GM19328 (cell line): ENCODE data around the gene TENT5A.
"Not testable (repeated sequence)": the region's sequence is repeated elsewhere in the genome, so short reads cannot be mapped to it uniquely, and the experiment has no call there.

Source experiments
- ATAC-seq: cut with Tn5 transposase; IDR thresholded peaks from one replicate; pipeline ENCODE4 v1.9.1; 2021; ENCODE audit warnings: mild to moderate bottlenecking, moderate library complexity; ENCODE audit not compliant: unreplicated experiment

TENT5A gene

DNA sequence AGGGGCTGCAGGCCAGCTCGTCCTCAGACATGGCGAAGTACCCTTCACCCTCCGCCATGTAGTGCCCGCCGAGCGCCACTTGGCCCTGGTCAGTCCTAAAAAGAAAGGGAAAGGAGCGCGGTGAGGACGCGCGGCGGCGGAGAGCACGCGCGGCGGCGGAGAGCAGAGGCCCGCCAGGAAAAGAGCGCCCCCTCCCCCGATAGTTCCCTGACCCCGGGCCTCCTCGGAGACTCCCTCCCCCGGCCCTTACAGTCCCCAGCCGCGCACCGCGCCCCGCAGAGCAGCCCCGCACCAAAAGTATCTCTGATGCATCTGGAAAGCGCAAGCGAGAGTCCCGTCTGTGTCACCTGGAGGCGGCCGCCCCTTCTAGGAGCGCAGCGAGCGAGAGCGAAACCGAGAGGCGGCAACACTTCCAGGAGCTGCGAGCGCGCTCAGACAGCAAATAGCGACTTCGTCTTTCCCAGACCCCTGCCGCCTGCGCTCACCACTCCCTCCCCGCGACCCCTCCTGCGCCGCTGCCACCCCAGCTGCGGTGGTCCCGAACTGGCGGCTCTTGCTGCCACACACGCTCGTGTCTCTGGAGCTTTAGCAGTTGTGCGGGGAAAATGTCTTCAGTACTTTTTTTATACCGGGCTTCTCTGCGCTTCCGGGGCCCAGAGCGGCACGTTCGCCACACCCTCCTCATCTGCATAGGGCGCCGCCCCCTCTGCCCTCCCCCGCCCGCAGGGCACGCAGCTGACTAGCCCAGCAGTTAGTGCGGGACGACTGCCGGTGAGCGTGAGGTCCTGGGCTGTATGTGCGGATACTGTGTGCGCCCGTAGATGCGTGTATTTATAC lies at the start of gene TENT5A:
TSS of gene TENT5A (minus strand) at position 598 of the 837 bp plus-strand sequence. CDS start at position 58, 540 bp downstream.
- peak; percentile 76 for ATAC-seq

DNA sequence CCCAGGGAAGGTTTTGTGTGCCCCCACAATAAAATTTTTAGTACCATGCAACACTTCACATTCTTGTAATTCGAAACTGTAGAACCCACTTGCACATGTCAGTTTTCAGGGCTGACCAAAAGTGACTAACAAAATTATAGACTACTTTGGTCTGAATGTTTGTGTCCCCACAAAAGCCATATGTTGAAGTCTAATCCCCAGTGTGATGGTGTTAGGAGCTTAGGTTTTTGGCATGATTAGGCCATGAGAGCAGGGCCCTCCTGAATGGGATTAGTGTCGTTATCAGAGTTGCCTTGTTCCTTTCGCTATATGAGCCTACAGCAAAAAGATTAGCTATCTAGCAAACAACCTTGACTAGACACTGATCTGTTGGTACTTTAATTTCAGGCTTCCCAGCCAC lies 49.0 kb upstream of the TENT5A start:
- ATAC-seq: no peak

DNA sequence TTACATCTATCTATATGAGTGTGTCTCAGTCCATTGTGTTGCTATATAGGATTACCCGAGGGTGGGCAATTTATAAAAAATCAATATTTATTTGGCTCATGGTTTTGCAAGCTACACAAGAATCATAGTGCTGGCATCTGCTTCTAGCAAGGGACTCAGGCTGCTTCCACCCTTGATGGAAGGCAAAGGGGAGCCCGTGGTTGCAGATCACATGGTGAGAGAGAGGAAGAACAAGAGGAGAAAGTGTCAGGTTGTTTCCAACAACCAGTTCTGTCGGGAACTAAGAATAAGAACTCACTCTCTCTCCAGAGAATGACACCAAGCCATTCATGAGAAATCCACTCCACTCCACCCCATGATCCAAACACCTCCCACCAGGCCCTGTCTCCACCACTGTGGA lies 48.2 kb upstream of the TENT5A start:
- no peak for ATAC-seq

DNA sequence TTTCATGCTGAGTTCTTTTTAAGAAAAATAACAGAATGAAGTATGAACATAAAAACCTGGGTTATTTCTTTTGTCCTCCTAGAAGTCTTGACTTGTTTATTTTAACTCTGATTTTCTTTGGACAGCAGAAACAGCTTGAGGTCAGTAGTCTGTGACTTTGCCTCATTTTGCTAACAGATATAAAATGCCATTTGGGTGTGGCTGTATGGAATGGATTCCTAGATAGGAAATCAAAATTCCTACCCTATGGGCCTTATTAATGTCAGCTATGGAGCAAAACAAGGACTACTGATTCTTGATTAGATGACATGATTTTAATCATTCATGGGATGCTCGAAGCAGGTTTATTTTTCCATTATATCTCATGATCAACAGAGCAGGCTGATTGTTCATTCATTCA lies 46.8 kb upstream of the TENT5A start:
- ATAC-seq: no peak

DNA sequence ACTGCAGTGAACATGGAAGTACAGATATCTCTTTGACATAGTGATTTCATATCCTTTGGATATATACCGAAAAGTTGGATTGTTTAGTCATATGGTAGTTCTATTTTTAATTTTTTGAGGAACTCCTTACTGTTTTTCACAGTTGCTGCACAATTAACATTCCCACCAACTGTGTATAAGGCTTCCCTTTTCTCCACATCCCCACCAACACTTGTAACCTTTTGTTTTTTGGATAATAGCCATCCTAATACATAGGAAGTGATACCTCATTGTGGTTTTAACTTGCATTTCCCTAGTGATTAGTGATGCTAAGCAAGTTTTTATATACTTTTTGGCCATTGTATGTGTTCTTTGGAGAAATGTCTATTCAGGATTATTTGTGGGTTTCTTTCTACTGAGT lies 45.1 kb upstream of the TENT5A start:
- ATAC-seq: no peak

DNA sequence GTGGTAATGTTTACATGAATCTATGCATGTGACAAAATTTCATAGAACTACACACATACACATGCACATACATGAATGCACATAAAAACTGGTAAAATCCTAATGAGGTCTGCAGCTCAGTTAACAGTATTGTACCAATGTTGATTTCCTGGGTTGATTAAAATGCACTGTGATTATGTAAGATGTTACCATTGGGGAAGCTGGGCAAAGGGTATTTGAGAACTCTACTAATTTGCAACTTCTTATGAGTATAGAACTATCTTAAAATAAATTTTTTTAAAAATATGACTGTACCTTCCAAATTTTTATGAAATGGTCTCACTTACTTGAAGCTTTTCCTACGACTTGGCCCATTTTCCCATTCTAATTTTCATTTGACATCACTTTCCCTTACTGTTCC lies 43.4 kb upstream of the TENT5A start:
- no peak for ATAC-seq

DNA sequence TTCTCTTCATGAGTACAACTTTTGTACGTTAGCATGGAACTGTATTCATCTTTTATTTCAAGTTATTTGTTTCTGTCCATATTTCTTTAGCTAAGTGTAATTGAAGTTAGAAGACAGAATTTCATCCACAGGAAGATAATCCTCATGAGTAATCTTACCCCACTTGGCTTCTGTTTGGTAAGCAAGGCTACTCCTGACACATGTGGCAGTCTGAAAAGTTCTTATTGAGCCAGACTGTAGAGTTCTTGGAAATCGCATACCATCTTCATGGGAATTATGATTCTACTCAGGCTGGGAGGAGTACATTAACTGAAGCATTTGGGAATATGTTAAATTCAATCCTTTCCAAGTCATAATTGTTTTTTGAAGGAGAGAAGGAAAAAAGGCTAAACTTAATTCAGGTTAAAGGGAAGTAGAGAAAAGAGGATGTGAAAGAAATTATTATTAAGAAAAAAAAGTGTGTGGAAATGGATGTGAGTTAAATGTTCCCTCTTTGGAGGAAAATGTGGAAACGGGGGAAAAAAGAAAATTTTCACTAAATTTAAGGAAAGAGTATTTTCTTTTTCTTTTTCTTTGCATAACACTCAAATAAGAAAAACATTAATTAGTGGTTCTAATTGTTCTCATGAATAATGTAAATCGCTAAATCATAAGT lies 41.5 kb upstream of the TENT5A start:
- no peak for ATAC-seq

DNA sequence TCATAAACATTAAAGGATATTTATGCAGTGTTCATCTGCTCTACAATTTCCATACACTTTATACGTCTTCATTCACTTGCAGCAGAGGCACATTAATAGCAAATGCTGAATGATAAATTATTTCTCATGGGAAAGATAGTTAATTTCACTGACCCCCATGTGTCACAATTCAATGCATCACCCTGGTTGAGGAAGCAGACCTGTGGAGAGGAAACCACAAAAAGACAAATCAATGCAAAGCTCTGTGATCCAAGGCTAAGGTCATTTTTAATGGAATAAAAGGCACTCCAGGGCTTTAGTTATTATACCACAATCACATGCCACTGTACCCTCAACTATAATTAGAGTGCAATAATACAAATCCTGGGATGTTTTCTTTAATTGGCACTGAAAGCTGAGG lies 40.3 kb upstream of the TENT5A start:
- no peak for ATAC-seq

DNA sequence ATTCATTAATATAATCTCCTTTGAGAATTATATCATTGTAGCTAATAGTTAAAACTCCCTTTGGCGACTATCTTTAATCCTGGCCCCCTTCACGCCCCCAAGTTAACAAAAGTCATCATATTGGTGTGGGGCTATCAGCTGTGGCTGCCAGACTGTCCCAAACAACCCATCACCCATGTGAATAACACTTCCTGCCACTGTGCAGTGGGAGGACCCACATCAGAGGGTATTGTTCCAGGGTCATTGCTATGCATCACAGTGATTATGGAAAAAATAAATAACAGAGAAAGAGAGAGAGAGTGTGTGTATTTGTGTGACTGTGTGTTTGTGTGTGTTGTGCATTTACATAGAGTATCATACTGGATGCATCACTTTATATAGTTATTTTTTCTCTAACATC lies 39.3 kb upstream of the TENT5A start:
- ATAC-seq: no peak

DNA sequence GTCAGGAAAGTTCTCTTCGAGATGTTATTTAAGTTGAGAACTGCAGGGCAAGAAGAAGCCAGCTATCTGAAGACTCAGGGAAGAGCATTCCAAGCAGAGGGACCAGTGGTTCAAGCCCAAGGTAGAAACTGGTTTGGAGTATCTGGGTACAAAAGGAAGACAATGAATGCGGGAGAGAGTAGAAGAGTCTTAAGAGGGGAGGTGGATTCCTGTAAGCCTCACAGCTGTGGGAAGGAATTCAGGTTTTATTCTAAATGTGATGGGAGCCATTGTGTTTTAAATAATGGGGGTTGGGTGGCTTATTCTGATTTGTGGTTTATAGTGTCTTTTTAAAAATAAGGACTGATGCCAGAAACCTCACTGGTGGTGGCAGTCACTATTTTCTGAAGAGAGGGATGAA lies 37.6 kb upstream of the TENT5A start:
- no peak for ATAC-seq

DNA sequence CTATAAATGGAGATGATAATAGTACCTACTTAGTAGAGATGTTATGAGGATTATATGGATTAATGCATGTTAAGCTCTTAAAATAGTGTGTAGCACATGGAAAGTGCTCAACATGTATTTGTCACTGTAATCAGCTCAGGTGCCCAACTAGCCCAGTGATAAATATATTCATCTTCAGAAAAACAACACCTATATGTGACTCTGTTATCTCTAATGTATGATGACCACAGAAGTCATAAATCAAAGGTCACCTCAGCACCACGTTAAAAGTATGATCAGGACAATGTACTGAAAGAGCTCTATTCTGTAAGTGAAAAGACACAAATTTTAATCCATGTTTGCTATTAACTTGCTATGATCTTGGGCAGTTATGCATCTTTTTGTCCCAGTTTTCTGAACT lies 36.8 kb upstream of the TENT5A start:
- no peak for ATAC-seq

DNA sequence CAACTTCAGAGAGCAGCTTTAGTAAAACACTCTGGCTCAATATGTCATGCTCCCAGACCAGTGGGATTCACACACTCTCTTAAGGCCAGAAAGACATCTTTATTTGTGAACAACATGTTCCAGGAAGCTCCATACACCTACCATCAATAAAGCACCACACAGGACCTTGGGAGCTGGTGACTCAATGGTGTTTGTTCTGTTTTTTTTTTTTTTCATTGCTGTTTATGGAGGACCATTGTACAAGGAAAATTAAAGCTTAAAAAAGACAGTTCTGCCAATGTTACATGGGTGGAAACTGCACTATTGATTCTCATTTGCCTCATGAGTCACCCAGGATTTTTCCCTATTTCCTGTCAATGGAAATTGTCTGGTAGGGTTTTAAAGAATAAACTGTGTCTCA lies 36.3 kb upstream of the TENT5A start:
- no peak for ATAC-seq

DNA sequence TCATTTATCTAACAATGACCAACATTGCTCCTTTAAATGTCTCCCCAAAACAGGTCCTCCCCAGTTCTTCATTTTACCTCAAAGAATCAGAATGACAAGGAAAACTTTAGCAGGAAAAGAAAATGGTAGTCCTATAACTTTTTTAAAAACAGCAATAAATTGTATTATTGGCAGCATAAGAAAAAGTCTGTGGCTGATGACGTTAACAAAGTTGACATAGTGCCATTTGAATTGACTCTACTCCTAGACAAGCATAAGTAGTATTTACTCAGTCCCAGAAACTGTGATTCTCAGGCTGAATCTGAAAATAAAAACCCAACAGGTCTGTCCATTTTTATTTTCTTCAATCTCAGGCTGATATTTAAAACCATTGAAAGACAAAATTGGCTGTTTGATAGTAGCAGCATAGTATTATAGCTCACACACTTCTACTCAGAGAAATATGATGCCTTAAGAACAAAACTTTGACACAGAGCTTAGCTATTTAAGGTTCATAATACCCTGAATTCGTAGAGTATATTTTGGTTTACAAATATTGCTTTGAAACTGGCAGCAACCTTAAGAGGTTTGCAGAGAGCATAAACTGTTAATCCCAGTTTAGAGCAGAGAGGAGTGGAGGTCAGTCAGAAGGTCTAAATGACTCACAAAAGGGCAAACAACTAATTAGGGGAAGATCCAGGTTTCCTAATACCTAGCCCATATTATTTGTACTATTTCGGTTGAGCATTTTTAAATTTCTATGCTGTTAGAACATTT lies 35.0 kb upstream of the TENT5A start:
- no peak for ATAC-seq

DNA sequence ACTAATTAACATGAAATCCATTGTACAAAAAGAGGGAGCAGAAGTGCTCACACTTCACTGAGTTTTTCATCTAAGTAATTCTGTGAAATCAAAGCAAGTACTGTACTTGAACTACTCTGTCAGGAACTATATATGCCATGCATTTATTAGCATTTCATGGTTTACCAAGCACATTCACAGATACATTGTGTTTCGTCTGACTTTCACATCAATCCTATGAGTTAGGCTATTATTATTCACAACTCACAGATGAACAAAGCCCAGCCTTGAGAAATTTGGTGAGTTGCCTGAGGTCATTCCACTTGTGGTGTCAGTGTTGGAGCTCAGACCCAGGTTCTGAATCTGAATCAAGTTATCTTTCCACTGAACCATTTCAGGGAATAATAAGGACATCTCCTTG lies 33.7 kb upstream of the TENT5A start:
- no peak for ATAC-seq

DNA sequence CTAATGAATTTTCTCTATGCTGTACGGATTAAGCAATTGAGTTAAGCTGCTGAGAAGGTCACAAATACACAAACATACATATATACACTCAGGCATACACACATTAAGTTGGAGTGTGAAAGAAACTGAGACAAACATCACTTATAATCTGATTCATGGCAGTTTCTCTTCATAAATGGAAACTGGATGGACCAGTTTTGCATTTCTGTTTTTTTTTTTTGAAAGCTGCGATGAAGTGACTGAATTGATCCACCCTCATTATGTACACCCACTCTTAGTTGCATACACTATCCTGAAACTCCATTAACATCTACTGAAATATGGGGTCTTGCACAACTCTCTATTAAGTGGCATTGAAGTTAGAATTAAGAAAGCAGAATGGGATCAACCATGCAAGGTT lies 32.9 kb upstream of the TENT5A start:
- no peak for ATAC-seq

DNA sequence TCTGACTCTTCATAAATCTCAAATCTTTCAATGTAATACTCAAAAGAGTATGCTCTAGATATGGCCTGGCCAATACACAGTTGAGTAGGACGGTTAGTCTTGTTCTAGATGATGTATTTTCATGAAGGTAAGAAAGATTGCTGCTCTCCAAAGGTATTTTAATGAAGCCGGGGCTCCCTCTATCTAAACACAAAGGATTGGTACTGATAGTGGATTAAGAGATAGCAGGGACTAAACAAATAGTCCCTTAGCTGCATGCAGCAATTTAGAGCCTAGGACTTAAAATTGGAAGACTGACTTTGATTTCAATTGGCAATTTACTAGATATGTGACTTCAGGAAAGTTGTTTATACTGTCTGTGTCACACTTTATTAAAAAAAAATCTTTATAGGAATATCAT lies 31.4 kb upstream of the TENT5A start:
- no peak for ATAC-seq

DNA sequence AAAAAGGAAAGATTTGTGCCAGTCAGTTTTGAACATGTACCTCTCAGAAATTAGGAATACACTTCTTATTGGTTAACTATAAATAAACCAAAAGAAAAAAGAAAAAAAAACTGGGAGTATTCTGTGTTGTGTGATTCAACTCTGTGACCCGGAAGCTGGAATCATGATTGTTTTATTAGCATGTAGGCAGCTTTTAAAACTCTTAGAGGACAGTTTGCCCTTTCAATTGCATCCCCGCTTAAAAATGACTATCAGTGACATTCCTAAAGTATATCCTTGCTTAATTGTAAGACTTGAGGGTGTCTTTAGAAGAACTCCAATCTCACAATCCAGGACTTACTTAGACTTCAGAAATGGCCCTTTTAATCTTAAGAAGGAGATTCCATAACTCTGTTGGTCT lies 29.1 kb upstream of the TENT5A start:
- no peak for ATAC-seq

DNA sequence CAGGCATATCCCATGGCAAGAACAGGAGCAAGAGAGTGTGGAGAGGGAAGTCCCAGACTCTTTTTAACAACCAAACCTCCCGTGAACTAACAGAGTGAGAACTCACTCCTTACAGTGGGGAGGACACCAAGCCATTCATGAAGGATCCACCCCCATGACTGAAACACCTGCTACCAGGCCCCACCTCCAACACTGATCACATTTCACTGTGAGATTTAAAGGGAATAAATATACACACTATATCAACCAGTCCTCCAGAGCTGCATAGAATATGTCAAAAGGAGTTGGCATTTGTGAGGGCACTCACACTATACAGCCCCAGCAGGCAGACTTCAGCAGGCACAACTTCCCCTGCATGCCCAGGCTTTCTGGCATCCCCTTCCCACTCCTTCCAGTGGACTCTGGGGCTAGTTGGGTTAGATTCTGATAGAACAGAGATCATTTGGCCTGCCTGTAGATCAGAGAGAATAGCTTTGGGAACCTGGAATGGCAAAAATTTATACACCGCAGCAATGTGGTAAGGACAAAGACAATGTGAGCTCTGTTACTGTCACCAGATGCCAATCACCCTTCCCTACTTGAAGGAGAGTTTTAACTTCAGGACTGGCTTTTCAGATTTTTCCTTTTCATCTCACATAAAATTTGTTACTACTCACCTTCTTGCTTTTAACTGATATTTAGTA lies 25.2 kb upstream of the TENT5A start:
- no peak for ATAC-seq

DNA sequence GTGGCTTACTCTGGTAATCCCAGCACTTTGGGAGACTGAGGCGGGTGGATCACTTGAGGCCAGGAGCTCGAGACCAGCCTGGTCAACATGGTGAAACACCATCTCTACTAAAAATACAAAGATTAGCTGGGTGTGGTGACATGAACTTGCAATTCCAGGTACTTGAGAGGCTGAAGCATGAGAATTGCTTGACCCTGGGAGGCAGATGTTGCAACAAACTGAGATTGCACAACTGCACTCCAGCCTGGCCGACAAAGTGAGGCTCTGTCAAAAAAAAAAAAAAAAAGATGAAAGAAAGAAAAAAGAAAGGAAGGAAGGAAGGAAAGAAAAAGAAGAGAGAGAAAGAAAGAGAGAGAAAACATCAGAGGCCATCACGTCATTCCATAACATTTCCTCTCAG lies 23.7 kb upstream of the TENT5A start:
- not testable (repeated sequence) for ATAC-seq

DNA sequence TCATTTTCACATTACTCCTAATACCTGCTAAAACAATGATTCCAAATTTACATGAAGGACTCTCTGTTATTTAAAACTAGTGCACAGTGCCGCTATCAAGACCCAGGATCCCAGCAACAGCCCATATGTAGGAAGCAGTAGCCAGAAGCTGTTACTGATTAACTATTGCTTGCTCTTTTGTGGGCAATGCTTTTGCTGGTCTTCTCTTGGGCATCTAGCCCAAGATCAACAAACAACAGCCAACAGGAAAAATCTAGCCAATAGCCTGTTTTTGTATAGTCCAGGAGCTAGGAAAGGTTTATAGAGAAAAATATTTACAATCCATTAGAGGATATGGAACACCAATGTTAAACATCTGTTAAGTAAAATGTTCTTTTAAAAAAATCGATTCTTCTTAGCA lies 22.1 kb upstream of the TENT5A start:
- ATAC-seq: no peak

DNA sequence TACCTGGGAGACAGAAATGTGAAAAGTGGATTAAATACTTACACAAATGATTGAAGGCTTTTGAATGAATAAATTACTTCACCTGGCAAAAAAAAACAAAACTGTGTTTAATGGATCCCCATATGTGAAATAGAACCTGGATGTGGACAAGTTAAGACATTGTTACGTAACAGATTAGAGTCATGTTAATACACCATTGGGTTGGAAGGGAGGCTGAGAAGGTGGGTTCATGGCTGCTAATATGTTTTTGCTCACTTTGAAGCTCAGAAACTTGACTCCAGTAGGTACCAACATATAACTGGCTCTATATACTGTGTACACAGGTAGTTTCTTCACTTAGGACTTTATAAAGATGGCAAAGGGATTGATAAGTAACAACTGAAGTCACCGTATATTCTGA lies 21.4 kb upstream of the TENT5A start:
- ATAC-seq: no peak
